Activated T-cell treated with anti-CD3 and anti-CD28 coated beads, Interleukin-2, amount 50 U/mL, for 1 hour (primary cell): ENCODE measurements around the gene ITPKA.
"Not testable (repeated sequence)": the region's sequence is repeated elsewhere in the genome, so short reads cannot be mapped to it uniquely, and the experiment has no call there.

Experiments used
- DNase-seq: peaks from one replicate; pipeline ENCODE4 v3.0.0-alpha.2; 2020

Gene ITPKA

DNA sequence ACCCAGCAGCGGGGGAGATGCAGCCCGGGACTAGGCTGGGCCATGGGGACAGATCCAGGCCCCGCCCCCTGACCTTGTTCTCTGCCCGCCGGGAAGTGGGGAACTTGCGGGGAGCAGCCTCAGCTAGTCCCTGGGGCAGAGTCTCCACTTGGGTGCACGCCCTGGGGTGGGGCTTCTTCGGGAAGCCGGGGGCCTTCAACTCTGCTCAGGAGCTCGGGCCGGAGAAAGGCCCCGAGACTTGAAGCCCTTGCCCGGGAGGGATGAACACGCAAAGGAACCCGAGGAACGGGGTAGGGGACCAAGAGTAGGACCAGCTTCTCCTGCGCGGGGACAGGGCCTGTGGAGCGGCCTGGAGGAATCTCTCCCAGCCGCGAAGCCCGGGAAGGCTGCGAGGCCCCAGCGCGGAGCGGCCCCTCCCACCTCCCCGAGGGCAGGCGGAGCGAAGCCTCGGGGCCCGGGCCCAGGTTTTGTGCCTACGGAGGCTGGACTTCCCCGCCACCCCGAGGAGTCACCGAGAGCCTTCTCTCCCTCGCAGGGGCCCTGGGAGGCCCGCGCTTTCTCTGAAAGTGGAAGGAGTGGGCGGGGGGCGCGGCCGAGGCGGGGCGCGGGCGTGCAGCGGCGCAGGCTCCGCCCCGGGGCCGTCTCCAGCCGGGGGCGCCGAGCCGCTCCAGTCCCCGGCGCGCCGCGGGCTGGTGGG, at the start of gene ITPKA:
ITPKA (plus strand) TSS at position 670 of the 697 bp plus-strand sequence. CDS start 54 bp downstream, outside the sequence.
- peak; percentile 84 for DNase-seq

DNA sequence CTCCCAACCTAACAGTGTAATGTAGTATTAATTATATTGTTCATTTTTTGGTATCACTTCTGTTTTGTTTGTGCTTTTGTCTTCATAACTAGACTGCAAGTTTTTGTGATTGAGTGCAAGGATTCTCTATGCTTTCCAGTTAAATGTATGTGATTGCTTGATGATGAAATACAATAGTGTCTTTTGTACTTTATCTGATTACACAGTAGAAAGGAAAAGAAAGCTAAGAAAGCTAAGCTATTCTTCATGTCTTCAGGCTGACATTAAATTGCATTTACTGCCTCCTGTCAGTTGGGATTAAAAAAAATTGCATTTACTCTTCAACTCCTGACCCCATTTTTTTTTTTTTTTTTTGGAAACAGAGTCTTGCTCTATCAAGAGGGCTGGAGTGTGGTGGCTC, 48.3 kb upstream of the ITPKA start:
- DNase-seq = no peak

- DNase-seq = no peak
These were observed 31.4 kb upstream of the ITPKA start for GRCh38 chr15:41462084-41462795.

- DNase-seq = no peak
These were observed 28.6 kb upstream of the ITPKA start for GRCh38 chr15:41464889-41465580.

GRCh38 chr15:41465822-41466421, 27.8 kb upstream of the ITPKA start:
- DNase-seq = no peak

- no peak for DNase-seq
These were observed 27.0 kb upstream of the ITPKA start for GRCh38 chr15:41466711-41467110.

- not testable (repeated sequence) for DNase-seq
These were observed 24.0 kb upstream of the ITPKA start for GRCh38 chr15:41469644-41470043.

DNA sequence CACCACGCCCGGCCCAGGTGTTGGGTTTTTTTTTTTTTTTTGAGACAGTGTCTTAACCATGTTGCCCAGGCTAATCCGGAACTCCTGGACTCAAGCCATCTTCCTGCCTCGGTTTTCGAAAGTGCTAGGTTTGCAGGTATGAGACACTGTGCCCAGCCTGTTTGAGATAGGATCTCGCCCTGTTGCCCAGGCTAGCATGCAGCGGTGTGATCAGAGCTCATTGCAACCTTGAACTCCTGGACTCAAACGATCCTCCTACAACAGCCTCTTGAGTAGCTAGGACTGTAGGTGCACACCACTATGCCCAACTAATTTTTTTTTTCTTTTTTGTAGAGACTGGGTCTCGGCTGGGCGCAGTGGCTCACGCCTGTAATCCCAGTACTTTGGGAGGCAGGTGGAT, 20.3 kb upstream of the ITPKA start:
- DNase-seq = no peak

DNA sequence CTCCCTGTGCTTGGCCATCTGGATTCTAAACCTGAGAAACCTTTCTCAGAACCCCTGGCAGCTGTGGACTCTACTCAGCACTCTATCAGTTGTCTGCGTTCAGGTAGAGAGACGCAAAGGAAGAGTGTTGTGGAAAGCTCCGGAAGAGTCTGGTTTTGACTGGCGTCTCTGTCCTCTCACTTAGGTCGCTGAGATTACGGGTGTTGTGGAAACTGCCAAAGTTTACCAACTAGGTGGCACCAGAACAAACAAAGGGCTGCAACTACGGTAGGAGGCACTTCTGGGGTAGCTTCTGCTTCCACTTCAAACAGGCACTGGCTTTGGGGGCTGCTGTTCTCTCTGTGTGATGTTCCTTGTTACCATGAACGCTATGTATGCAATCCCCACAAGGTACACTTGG, 19.2 kb upstream of the ITPKA start:
- no peak for DNase-seq

DNA sequence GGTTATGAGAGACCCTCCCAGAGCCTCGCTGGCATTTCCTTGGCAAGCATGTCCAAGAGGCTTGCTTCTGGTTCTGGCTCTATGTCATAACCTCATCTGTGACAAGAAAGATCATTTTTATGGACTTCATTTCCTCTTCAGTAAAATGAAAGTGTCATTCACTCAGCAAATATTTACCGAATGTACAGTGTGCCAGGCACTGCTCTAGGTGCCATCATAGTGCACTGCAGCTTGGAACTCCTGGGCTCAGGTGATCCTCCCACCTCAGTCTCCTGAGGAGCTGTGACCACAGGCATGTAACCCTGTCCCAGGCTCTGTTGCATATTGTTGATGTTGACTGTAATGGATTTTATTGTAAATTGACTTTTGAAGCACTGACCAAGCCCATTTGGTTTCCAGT, 18.7 kb upstream of the ITPKA start:
- DNase-seq = no peak

- DNase-seq = no peak
These were observed 17.1 kb upstream of the ITPKA start for GRCh38 chr15:41476416-41477048.

DNA sequence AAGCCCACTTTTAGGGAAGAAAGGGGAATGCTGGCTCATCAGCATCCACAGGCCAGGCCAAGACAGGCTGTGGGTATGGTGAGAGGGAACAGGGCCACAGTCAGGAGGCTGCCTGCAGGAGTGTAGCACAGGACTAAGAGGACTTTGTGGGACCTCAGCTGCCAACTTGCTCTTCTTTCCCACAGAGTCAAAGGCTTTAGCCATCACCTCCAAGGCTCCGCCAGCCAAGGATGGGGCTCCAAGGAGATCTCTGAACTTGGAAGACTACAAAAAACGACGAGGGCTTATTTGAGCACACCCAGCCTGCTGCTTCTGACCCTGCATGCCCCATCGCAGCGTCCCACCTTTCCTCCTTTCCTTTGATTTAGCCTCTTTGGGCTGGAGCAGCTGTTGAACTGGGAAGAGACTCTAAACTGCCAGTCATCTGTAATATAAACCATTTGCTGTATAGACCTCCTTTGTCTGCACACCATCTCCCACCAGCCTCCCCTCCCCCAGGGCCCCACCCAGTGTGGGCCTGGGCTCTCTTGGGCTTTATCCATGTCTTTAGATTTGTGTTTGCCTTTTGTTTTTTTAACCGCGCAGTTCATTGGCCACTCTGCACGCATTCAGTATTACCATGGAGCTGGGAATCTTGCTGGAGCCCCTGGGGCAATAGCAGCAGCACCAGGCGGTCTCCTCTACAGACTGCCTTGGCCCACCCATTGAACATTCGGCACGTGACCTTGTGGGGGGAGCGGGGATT, 13.1 kb upstream of the ITPKA start:
- no peak for DNase-seq

DNA sequence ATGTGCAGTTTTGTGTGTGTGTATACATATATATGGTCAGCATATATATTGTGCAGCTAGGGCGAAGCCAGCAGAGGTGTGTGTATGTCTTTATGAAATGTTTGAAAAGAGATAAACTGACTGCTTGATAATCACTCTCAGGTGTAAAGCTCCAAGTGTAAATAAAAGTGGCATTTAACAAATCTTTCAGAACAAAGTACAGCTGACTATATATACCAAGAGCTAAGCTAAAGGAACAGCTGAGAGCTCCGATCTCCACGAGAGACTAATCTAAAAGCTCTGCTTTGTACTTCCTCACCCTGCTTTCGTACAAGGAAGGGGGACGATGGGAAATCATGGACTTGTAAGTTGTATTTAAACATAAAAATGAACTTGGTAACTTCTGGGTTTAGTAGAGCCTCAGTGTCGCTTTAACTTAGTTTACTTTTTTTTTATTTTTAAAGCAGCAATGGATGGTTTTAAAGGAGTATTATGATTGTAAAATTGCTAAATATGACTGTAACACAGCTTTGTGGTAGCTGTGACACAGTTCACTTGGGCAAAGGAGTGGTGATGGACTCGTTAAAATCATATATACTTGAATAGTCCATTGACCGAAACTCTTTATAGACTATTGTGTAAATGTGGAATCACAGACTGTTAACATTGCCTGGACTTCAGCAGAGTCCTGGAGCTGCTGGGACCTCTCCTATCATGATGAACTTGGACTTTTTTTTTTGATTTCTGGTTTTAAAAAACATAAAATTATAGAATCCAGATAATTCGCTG, 11.4 kb upstream of the ITPKA start:
- no peak for DNase-seq

- DNase-seq = no peak
These were observed 10.6 kb upstream of the ITPKA start for GRCh38 chr15:41483115-41483514.

DNA sequence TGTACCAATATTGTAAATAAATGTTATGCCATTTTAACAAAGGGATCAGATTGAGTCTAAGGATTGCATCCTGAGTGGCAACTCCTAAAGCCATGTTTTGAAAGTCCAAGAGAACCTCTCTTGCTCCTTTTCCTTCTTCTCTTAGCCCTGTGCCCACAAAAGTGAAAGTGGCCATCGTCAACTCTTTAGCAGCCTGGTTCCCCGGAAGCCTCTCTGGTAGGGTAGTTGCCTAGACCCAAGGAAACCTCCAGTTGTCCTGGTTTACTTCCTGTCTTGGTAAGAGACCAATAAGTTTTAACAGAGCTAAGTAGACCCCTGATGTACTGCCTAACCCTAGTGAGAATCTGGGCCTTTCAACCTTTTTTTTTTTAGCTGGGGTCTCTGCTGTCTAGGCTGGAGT, 10.2 kb upstream of the ITPKA start:
- DNase-seq = no peak

- no peak for DNase-seq
These were observed 8.6 kb upstream of the ITPKA start for GRCh38 chr15:41484937-41485625.

- no peak for DNase-seq
These were observed 7.4 kb upstream of the ITPKA start for GRCh38 chr15:41486286-41486685.

DNA sequence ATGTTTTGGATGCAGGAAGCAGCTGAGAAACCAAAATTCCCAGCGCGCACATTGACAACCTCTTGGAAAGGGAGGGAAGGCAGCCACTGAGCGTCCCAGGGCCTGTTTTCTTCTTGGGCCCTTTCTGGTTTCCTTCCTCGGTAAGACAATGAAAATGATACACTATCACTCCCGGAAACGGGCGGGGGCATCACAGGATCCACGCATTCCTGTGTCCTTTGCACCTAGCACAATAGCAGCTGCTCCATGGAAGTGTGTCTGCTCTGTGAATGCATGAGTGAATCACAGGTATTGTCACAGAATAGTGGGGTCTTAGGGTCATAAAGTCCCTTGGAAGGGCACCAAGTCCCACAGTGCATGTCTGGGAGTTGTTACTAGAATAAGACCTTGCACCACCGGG, 6.3 kb upstream of the ITPKA start:
- no peak for DNase-seq

DNA sequence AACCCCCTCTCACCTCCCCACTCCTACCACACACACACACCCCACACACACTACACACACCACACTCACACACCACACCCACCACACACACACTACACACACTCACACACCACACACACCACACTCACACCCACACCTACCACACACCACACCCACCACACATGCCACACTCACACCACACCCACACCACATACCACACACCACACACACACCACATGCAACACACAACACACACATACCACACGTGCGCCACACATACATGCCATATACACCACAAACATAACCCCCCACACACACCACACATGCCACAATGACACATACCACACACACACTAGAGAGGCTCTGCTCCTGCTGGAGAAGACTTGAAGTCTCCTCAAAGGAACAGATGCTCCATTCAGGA, 5.9 kb upstream of the ITPKA start:
- no peak for DNase-seq

GRCh38 chr15:41489641-41490040, 4.0 kb upstream of the ITPKA start:
- no peak for DNase-seq

DNA sequence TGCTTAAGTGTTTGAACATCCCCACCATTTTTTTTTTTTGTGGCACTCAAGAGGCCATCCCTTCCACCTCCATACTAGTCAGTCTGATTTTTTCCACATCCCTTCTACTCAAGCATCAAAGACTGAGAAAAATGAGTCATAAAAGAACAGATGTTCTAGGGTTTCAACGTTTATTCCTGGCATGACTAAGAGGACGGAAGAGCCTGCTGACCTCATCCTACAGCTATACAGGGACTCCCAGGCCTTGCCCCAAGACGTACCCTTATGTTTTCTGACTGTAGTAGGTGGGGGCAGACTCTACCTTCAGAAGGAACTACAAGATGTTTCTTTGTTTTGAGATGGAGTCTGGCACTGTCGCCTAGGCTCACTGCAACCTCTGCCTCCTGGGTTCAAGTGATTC, 3.3 kb upstream of the ITPKA start:
- no peak for DNase-seq
